ENCODE measurements around the gene SHLD2. TPM values are rescaled to one million over a fixed set of nuclear protein-coding genes. Genes with fewer than 3 reads are reported as not detected.

SHLD2 gene
- total RNA-seq, 1 donor from 2014 or later, result 23.7 TPM

- H3K36me3 ChIP-seq, result peaks cover 99% of the 10 kb centered on the region
- peaks cover 6% of the 10 kb centered on the region for H3K4me1 ChIP-seq
- TF ChIP-seq CTCF (IDR thresholded peaks at IDR 0.05), result no peak
- no peaks in the 10 kb centered on the region for H3K27me3 ChIP-seq
- H3K9me3 ChIP-seq, result no peaks in the 10 kb centered on the region
- H3K27ac ChIP-seq, result no peak overlapping the region
- H3K4me3 ChIP-seq, result no peak overlapping the region
- DNase-seq, result no peak
- intact Hi-C loops (cut with DNase I), result no loop called here
- ATAC-seq, result no peak
These were observed 36.8 kb upstream of the SHLD2 start for GRCh38 chr10:87058171-87058570.

DNA sequence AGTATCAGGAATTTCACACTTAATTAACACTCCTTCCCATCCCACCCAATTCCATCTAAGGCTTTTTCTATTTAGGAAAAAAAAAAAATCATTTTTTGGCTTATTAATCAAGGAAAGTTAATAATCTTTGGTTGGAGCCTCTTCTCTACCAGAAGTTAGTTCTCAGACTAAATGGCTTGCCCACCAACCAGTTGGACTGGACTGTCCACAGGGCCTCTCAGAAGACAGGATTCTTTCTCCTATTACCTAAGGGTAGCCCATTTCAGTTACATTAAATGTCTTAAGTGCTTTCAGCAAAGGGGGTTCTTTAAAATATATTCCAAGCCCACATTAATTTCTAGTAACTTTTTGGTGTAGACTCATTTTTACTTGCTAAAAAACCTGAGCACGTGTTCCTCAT is 35.6 kb upstream of the SHLD2 start:
- DNase-seq (no peak), ATAC-seq (no peak)
- TF ChIP-seq CTCF (IDR thresholded peaks at IDR 0.05), result no peak
- H3K36me3 ChIP-seq, result peaks cover 100% of the 10 kb centered on the region
- H3K4me3 ChIP-seq, result no peak overlapping the region
- H3K9me3 ChIP-seq, result no peaks in the 10 kb centered on the region
- peaks cover 6% of the 10 kb centered on the region for H3K4me1 ChIP-seq
- intact Hi-C loops (cut with DNase I), result no loop called here
- H3K27ac ChIP-seq, result no peak overlapping the region
- H3K27me3 ChIP-seq, result no peaks in the 10 kb centered on the region

DNA sequence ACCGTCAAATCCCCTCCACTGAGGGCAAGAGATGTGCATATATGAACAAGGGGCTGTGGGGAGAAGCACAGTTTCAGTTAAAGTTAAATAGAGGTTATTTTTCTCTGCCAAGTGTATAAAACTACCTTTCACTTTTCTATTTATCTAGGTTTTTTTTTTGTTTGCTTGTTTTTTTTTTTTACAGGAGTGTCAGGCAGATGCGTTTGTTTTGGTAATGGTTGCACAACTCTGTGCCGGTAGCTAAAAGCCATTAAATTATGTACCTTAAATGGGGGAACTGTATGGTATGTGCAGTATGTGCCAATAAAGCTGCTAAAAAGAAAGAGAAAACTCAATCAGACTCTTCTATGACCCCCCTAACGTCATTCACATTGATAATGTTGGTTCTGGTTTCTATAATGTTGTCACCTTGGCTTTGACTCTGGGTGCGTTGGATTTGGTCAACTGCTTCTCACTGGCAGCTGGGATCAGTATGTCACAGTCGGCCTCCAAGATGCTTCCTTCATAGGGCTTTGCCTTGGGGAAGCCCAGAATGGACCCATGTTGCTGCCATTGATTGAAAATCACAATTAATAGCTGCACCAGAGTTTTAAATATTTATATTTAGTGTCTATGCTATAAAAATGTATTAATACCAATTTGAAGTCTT is 34.6 kb upstream of the SHLD2 start:
- peaks cover 100% of the 10 kb centered on the region for H3K36me3 ChIP-seq
- H3K27ac ChIP-seq, result no peak overlapping the region
- DNase-seq, result no peak
- H3K9me3 ChIP-seq, result no peaks in the 10 kb centered on the region
- H3K4me1 ChIP-seq, result no peaks in the 10 kb centered on the region
- no peak for ATAC-seq
- H3K4me3 ChIP-seq, result no peak overlapping the region
- TF ChIP-seq CTCF (IDR thresholded peaks at IDR 0.05), result no peak
- intact Hi-C loops (cut with DNase I), result no loop called here
- H3K27me3 ChIP-seq, result no peaks in the 10 kb centered on the region

- no peak overlapping the region for H3K4me3 ChIP-seq
- peaks cover 98% of the 10 kb centered on the region for H3K36me3 ChIP-seq
- DNase-seq, result no peak
- ATAC-seq, result no peak
- no peak for TF ChIP-seq CTCF (IDR thresholded peaks at IDR 0.05)
- intact Hi-C loops (cut with DNase I), result no loop called here
- H3K27ac ChIP-seq, result no peak overlapping the region
- H3K4me1 ChIP-seq, result no peaks in the 10 kb centered on the region
- H3K27me3 ChIP-seq, result no peaks in the 10 kb centered on the region
- no peaks in the 10 kb centered on the region for H3K9me3 ChIP-seq
These were observed 30.4 kb upstream of the SHLD2 start for GRCh38 chr10:87064651-87065050.

GRCh38 chr10:87066178-87066577 is 28.8 kb upstream of the SHLD2 start:
- no peak for TF ChIP-seq CTCF (IDR thresholded peaks at IDR 0.05)
- H3K36me3 ChIP-seq, result peaks cover 98% of the 10 kb centered on the region
- intact Hi-C loops (cut with DNase I), result no loop called here
- no peak overlapping the region for H3K27ac ChIP-seq
- DNase-seq (no peak), ATAC-seq (no peak)
- H3K4me3 ChIP-seq, result no peak overlapping the region
- no peaks in the 10 kb centered on the region for H3K4me1 ChIP-seq
- H3K9me3 ChIP-seq, result no peaks in the 10 kb centered on the region
- H3K27me3 ChIP-seq, result no peaks in the 10 kb centered on the region

- H3K27ac ChIP-seq, result no peak overlapping the region
- intact Hi-C loops (cut with DNase I), result no loop called here
- no peak for TF ChIP-seq CTCF (IDR thresholded peaks at IDR 0.05)
- H3K4me3 ChIP-seq, result no peak overlapping the region
- peaks cover 97% of the 10 kb centered on the region for H3K36me3 ChIP-seq
- H3K9me3 ChIP-seq, result no peaks in the 10 kb centered on the region
- ATAC-seq, result no peak
- DNase-seq, result no peak
- no peaks in the 10 kb centered on the region for H3K27me3 ChIP-seq
- H3K4me1 ChIP-seq, result no peaks in the 10 kb centered on the region
These were observed 28.1 kb upstream of the SHLD2 start for GRCh38 chr10:87066865-87067264.
